Stimulated activated CD8-positive, alpha-beta memory T cell treated with anti-CD3 and anti-CD28 coated beads, Interleukin-15, amount 100 ng/mL, for 4 hours (primary cell): ENCODE results near the gene PCGF1.
"Not testable (repeated sequence)": the region's sequence is repeated elsewhere in the genome, so short reads cannot be mapped to it uniquely, and the experiment has no call there.

Experiments used
- DNase-seq, 2 donors: peaks; one replicate each; pipeline ENCODE4 v3.0.0-alpha.2; 2020; ENCODE audit warnings: low read depth in 2 of 2

Gene PCGF1

GRCh38 chr2:74472086-74472944, 35.2 kb downstream of the PCGF1 start, which contains the start of gene MRPL53:
TSS of gene MRPL53 (minus strand) at chr2:74472680. CDS start at chr2:74472660, 20 bp downstream.
- peak; percentile 85 to 88 for DNase-seq

GRCh38 chr2:74471332-74472065, 36.0 kb downstream of the PCGF1 start:
- no peak for DNase-seq

GRCh38 chr2:74470742-74471141, 36.8 kb downstream of the PCGF1 start:
- DNase-seq, result not testable (repeated sequence)

GRCh38 chr2:74464406-74464805, 43.1 kb downstream of the PCGF1 start:
- DNase-seq, result no peak

GRCh38 chr2:74462786-74463105, 44.7 kb downstream of the PCGF1 start:
- DNase-seq, result no peak

GRCh38 chr2:74462054-74462785, 45.3 kb downstream of the PCGF1 start:
- DNase-seq, result no peak

GRCh38 chr2:74461187-74462053, 46.1 kb downstream of the PCGF1 start:
- DNase-seq, result no peak

GRCh38 chr2:74460187-74460586, 47.3 kb downstream of the PCGF1 start:
- DNase-seq, result not testable (repeated sequence)

GRCh38 chr2:74459503-74460118, 47.9 kb downstream of the PCGF1 start:
- DNase-seq, result not testable (repeated sequence)

GRCh38 chr2:74458938-74459363, 48.5 kb downstream of the PCGF1 start:
- no peak for DNase-seq

GRCh38 chr2:74458132-74458937, 49.2 kb downstream of the PCGF1 start, which contains the start of gene WBP1:
TSS of gene WBP1 (plus strand) at chr2:74458438. CDS start at chr2:74458603, 165 bp downstream.
- peak; percentile 97 to 100 for DNase-seq

GRCh38 chr2:74457549-74458131, 49.9 kb downstream of the PCGF1 start:
- peak; percentile 70 to 76 for DNase-seq

- DNase-seq, result no peak
These were observed 50.4 kb downstream of the PCGF1 start for GRCh38 chr2:74457129-74457548.
